Epithelial cell of proximal tubule (primary cell): ENCODE results near the gene CD248. TPM values are rescaled to one million over a fixed set of nuclear protein-coding genes. Genes with fewer than 3 reads are reported as not detected.
"Not testable (repeated sequence)": the region's sequence is repeated elsewhere in the genome, so short reads cannot be mapped to it uniquely, and the experiment has no call there.

ENCODE experiments used
- DNase-seq: peaks from one replicate; pipeline ENCODE4 v3.0.0-alpha.2; 2011; ENCODE audit warnings: low read depth
- H3K4me3 ChIP-seq: 2 replicates; pipeline ENCODE4 v1.5.1; 2011; ENCODE audit warnings: low read depth, mild to moderate bottlenecking, low read length
- CTCF ChIP-seq: conservative IDR thresholded peaks from 2 replicates; pipeline ENCODE4 v1.5.1; 2012; ENCODE audit warnings: low read depth, mild to moderate bottlenecking, low read length
- total RNA-seq: library from RNA; depleted of rRNA; stranded (reverse); fragments of >200 nt; gene quantifications from 2 replicates; pipeline ENCODE4 v1.2.3, GENCODE V29; 2015

The CD248 gene
- total RNA-seq, 1 donor from 2014 or later = 1.0 TPM

- TF ChIP-seq CTCF = no peak
- H3K4me3 ChIP-seq = no peak overlapping the region
- no peak for DNase-seq
Observed at GRCh38 chr11:66326261-66327111, 9.6 kb upstream of the CD248 start.

DNA sequence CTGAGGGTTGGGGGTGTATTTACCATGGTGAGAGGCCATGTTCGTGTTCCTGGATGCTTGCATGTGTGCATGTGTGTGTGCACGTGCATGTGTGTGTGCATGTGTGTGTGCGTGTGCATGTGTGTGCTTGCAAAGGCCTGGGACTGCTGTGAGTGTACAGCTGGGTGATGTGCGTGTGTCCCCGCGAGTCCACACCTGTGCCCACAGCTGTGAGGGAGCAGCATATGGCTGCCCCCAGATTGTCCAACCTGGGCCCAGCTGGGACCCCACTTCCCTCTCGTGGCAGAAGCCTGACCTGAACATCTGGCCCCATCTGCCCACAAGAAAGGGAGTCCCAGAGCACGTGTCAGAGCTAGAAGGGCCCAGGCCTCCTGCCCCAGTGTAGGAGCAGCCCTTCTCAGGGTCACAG, 8.4 kb upstream of the CD248 start:
- H3K4me3 ChIP-seq = no peak overlapping the region
- DNase-seq = no peak

GRCh38 chr11:66324664-66325063, 7.8 kb upstream of the CD248 start:
- no peak overlapping the region for H3K4me3 ChIP-seq
- DNase-seq = no peak
- TF ChIP-seq CTCF = no peak

More for the DNA sequence above, 8.4 kb upstream of the CD248 start:
- no peak for TF ChIP-seq CTCF

DNA sequence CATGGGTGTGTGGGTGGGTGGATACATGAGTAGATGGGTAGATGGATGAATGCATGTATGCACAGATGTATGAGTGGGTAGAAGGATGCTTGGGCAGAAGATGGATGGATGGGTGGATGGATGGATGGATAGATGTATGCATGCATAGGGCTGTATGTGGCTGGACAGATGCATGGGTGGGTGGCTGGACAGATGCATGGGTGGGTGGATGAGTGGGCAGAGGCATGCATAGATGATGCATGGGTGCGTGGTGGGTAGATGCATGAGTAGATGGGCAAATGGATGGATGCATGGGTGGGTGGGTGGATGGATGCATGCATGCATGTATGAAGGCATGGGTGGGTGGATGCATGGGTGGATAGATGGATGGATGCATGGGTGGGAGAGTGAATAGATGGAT, 6.8 kb upstream of the CD248 start:
- H3K4me3 ChIP-seq = no peak overlapping the region
- DNase-seq = no peak
- no peak for TF ChIP-seq CTCF

- no peak for DNase-seq
- no peak overlapping the region for H3K4me3 ChIP-seq
- no peak for TF ChIP-seq CTCF
Observed at GRCh38 chr11:66322732-66323427, 6.0 kb upstream of the CD248 start.

DNA sequence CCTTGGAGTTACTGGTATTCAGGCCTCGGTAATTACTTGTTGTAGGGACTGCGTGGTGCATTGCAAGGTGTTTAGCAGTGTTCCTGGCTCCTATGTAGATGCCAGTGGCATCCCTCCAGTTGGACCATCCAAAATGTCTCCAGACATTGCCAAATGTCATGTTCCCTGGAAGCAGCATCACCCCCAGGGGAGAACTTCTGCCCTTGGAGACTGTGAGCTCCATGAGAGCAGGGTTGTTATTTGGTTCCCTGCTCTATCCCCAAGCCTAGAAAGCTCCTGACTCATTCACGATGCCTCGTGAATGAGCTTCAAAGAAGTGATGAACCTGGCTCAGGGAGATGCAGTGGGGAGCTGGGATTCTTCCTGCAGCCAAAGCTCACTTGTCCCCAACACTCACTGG, 4.8 kb upstream of the CD248 start:
- no peak for TF ChIP-seq CTCF
- DNase-seq = no peak
- no peak overlapping the region for H3K4me3 ChIP-seq

DNA sequence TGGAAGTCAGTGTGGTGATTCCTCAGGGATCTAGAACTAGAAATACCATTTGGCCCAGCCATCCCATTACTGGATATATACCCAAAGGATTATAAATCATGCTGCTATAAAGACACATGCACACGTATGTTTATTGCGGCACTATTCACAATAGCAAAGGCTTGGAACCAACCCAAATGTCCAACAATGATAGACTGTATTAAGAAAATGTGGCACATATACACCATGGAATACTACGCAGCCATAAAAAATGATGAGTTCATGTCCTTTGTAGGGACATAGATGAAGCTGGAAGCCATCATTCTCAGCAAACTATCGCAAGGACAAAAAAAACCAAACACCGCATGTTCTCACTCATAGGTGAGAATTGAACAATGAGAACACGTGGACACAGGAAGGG, 3.9 kb upstream of the CD248 start:
- H3K4me3 ChIP-seq, DNase-seq: not testable (repeated sequence)

DNA sequence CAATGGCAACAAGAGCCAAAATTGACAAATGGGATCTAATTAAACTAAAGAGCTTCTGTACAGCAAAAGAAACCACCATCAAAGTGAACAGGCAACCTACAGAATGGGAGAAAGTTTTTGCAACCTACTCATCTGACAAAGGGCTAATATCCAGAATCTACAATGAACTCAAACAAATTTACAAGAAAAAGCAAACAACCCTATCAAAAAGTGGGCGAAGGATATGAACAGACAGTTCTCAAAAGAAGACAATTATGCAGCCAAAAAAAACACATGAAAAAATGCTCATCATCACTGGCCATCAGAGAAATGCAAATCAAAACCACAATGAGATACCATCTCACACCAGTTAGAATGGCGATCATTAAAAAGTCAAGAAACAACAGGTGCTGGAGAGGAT, 3.4 kb upstream of the CD248 start:
- not testable (repeated sequence) for DNase-seq, H3K4me3 ChIP-seq
